OCI-M2 (cell line): ENCODE data around the gene MRPL48.

Source experiments
- DNase-seq: peaks from one replicate; lab custom pipeline; 2025; ENCODE audit not compliant: unreplicated experiment; lab: John Stamatoyannopoulos, UW

The MRPL48 gene

GRCh38 chr11:73888244-73888643 is 100.6 kb downstream of the MRPL48 start:
- no peak for DNase-seq

- no peak for DNase-seq
These were observed 101.3 kb downstream of the MRPL48 start for GRCh38 chr11:73889019-73889418.

DNA sequence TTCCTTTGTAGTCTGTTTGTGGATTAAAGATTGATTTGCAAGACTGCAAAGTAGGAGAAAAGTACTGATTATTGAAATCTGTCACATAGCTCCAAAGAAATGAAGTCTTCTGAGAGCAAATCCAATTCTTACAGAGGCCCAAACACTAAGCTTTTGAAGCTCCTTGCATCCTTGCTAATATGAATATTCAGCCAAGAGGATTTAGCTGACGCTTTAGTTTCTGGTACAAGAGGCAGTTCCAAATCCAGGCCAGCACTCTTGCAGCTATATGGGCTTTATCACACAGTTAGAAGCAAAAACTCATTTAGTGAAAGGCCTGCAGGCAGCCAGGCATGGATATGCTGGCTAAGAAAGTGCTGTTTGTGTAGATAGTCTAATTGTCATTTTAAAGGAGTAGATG is 101.9 kb downstream of the MRPL48 start:
- no peak for DNase-seq

GRCh38 chr11:73893041-73893440 is 105.4 kb downstream of the MRPL48 start:
- no peak for DNase-seq

- no peak for DNase-seq
These were observed 107.2 kb downstream of the MRPL48 start for GRCh38 chr11:73894725-73895335.

- DNase-seq = no peak
These were observed 114.6 kb downstream of the MRPL48 start for GRCh38 chr11:73902303-73902702.

GRCh38 chr11:73907191-73907590 is 119.5 kb downstream of the MRPL48 start:
- DNase-seq = no peak

DNA sequence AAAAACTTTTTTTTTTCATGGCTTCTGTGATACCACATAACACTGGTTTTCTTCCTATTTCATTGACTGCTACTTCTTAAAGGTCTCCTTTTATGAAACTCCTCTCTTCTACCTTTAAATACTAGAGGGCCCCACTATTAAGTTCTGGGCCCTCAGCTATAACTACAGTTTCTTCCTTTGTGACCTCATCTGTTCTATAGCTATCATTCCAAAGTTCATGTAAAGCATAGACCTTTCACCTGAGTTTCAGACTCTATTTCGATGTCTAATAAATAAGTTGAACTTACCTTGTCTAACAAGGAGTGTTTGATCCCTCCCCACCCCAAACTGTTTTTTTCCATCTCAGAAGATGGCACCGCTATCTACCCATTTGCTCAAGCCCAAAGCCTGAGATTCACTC is 124.4 kb downstream of the MRPL48 start:
- no peak for DNase-seq

- DNase-seq = no peak
These were observed 125.8 kb downstream of the MRPL48 start for GRCh38 chr11:73913472-73913871.

DNA sequence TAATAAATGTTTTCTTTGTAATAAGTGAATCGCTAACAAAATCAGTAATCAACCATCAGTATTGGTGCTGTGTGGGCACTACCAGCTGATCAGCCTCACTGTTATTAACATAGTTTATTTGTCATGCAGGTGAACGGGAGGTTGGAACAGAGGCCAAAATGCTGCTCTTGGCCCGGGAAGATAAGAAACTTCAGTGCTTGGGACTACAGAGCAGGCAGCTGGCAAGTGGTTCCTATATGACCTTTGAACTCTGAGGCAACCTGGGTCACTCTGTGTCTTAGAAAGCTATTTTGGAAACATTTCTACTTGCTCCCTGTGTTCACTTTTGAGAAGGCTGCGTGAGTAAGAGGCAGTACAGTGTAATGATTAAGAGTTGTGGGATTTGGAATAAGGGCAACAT is 126.6 kb downstream of the MRPL48 start:
- no peak for DNase-seq
